Parathyroid adenoma (tissue), 2 donors: Measurements from ENCODE around the gene NOVA2.

Source experiments
- H2AFZ ChIP-seq: fragments of 300-600 bp; sonication (generic); one replicate; pipeline ENCODE4 v1.7.0; 2017; ENCODE audit warnings: antibody characterized with exemption, mild to moderate bottlenecking
- H3K27ac ChIP-seq: fragments of 300-600 bp; sonication (generic); one replicate; pipeline ENCODE4 v1.7.0; 2017
- H3K27me3 ChIP-seq: fragments of 300-600 bp; sonication (generic); one replicate; pipeline ENCODE4 v1.7.0; 2017; ENCODE audit warnings: low read length; ENCODE audit not compliant: control insufficient read depth, insufficient read depth
- H3K36me3 ChIP-seq: fragments of 300-600 bp; sonication (generic); one replicate; pipeline ENCODE4 v1.7.0; 2017; ENCODE audit warnings: low read length; ENCODE audit not compliant: control insufficient read depth, insufficient read depth
- H3K4me1 ChIP-seq: fragments of 300-600 bp; sonication (generic); one replicate; pipeline ENCODE4 v1.7.0; 2017; ENCODE audit warnings: control low read depth
- H3K4me2 ChIP-seq: fragments of 300-600 bp; sonication (generic); one replicate; pipeline ENCODE4 v1.7.0; 2017; ENCODE audit warnings: low read length
- H3K4me3 ChIP-seq: fragments of 300-600 bp; sonication (generic); one replicate; pipeline ENCODE4 v1.7.0; 2017; ENCODE audit warnings: low read depth, low read length
- H3K79me2 ChIP-seq: fragments of 300-600 bp; sonication (generic); one replicate; pipeline ENCODE4 v1.7.0; 2017; ENCODE audit warnings: control low read depth
- H3K9ac ChIP-seq: fragments of 300-600 bp; sonication (generic); one replicate; pipeline ENCODE4 v1.7.0; 2017; ENCODE audit warnings: mild to moderate bottlenecking
- H3K9me3 ChIP-seq: fragments of 300-600 bp; sonication (generic); one replicate; pipeline ENCODE4 v1.7.0; 2017; ENCODE audit warnings: low read length; ENCODE audit not compliant: control insufficient read depth
- CTCF ChIP-seq: fragments of 300-600 bp; sonication (generic); IDR thresholded peaks from one replicate; pipeline ENCODE4 v1.7.0; 2017; ENCODE audit warnings: antibody characterized with exemption, mild to moderate bottlenecking
- donor health status: primary hyperparathyroidism.

NOVA2 gene

DNA sequence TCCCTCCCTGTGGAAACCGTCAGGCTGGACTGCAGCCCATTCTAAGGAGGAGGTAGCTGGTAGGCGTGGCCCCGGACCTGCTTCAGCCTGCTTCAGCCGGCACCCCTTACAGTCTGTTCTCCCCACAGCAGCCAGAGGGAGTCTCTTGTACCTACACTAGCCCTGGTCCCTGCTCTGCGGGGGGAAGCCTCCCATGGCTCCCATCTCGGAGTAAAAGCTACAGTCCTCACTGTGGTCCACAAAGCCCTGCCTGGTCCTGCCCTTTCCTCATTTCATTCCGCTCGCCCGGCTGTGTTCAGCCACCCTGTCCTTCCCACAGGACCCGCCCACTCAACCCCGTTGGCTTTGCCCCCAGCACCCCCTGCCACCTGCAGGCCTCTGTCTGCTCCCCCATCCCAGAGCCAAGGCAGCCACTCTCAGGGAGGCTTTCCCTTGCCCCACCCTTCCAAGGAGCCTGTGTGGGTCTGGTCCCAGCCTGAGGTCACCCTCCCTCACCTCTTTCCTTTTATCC, 47.9 kb upstream of the NOVA2 start:
- Histone ChIP-seq H3K9ac (no peak overlapping the region), H3K27ac (no peak overlapping the region), H3K79me2 (no peaks in the 10 kb centered on the region), H3K27me3 (peaks cover 5% of the 10 kb centered on the region), H3K4me1 (peaks cover 4% of the 10 kb centered on the region), H2AFZ (no peak overlapping the region), H3K4me3 (no peak overlapping the region), H3K4me2 (no peak overlapping the region), H3K36me3 (no peaks in the 10 kb centered on the region), H3K9me3 (no peaks in the 10 kb centered on the region)
- no peak for TF ChIP-seq CTCF

DNA sequence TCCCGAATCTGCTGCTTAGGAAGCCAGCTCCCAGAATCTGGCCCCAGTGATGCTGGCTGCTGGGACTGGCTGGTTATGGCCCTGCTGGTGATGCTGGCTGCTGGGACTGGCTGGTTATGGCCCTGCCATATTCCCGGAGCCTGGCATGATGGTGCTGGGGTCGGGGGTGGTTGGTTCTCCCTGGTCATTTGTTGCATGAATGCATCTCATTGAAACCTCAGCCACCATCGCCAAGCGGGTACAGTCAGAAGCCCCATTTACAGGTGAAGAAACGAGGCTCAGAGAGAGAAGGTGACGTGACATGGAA, 47.1 kb upstream of the NOVA2 start:
- Histone ChIP-seq H3K9me3 (no peaks in the 10 kb centered on the region), H3K9ac (no peak overlapping the region), H3K27me3 (peaks cover 5% of the 10 kb centered on the region), H3K4me1 (peaks cover 7% of the 10 kb centered on the region), H3K36me3 (no peaks in the 10 kb centered on the region), H2AFZ (no peak overlapping the region), H3K4me2 (no peak overlapping the region), H3K79me2 (no peaks in the 10 kb centered on the region), H3K4me3 (no peak overlapping the region), H3K27ac (no peak overlapping the region)
- no peak for TF ChIP-seq CTCF

GRCh38 chr19:46019270-46019669, 45.6 kb upstream of the NOVA2 start:
- Histone ChIP-seq H3K27ac (no peak overlapping the region), H3K4me1 (peaks cover 12% of the 10 kb centered on the region), H3K9ac (no peak overlapping the region), H3K4me3 (no peak overlapping the region), H3K36me3 (no peaks in the 10 kb centered on the region), H3K9me3 (no peaks in the 10 kb centered on the region), H3K27me3 (peaks cover 5% of the 10 kb centered on the region), H3K4me2 (no peak overlapping the region), H2AFZ (no peak overlapping the region), H3K79me2 (no peaks in the 10 kb centered on the region)
- TF ChIP-seq CTCF: no peak

GRCh38 chr19:46018729-46019251, 45.1 kb upstream of the NOVA2 start:
- Histone ChIP-seq H3K4me3 (no peak overlapping the region), H2AFZ (no peak overlapping the region), H3K36me3 (no peaks in the 10 kb centered on the region), H3K9ac (no peak overlapping the region), H3K27me3 (peaks cover 5% of the 10 kb centered on the region), H3K27ac (no peak overlapping the region), H3K4me1 (peaks cover 12% of the 10 kb centered on the region), H3K4me2 (no peak overlapping the region), H3K9me3 (no peaks in the 10 kb centered on the region), H3K79me2 (no peaks in the 10 kb centered on the region)
- TF ChIP-seq CTCF: no peak

- Histone ChIP-seq H3K79me2 (no peaks in the 10 kb centered on the region), H3K27me3 (peaks cover 2% of the 10 kb centered on the region), H3K4me3 (no peak overlapping the region), H3K9me3 (no peaks in the 10 kb centered on the region), H3K36me3 (no peaks in the 10 kb centered on the region), H2AFZ (no peak overlapping the region), H3K27ac (no peak overlapping the region), H3K9ac (no peak overlapping the region), H3K4me1 (peaks cover 12% of the 10 kb centered on the region), H3K4me2 (no peak overlapping the region)
- TF ChIP-seq CTCF: no peak
Observed at GRCh38 chr19:46017874-46018675, 44.4 kb upstream of the NOVA2 start.
